HUDEP-2 (cell line): ENCODE measurements around the gene SERPINB4.
"Not testable (repeated sequence)": the region's sequence is repeated elsewhere in the genome, so short reads cannot be mapped to it uniquely, and the experiment has no call there.

Experiments
- DNase-seq, 76 experiments: peaks; one replicate each; lab custom pipeline; 2025; ENCODE audit not compliant: unreplicated experiment in 76 of 76; lab: John Stamatoyannopoulos, UW

SERPINB4 gene

GRCh38 chr18:63644142-63644541, at the start of gene SERPINB4:
SERPINB4 (minus strand) TSS chr18:63644256; CDS start chr18:63643577, 679 bp downstream.
- not testable (repeated sequence) for DNase-seq

- no peak for DNase-seq
Observed at GRCh38 chr18:63689064-63689463, 45.0 kb upstream of the SERPINB4 start.

- no peak for DNase-seq
Observed at GRCh38 chr18:63686871-63687270, 42.8 kb upstream of the SERPINB4 start.

- DNase-seq: no peak
Observed at GRCh38 chr18:63684718-63685117, 40.7 kb upstream of the SERPINB4 start.

- no peak for DNase-seq
Observed at GRCh38 chr18:63683890-63684289, 39.8 kb upstream of the SERPINB4 start.

GRCh38 chr18:63683152-63683551, 39.1 kb upstream of the SERPINB4 start:
- DNase-seq: no peak

- DNase-seq: no peak
Observed at GRCh38 chr18:63681449-63682340, 37.6 kb upstream of the SERPINB4 start.

GRCh38 chr18:63679820-63680606, 36.0 kb upstream of the SERPINB4 start:
- no peak for DNase-seq

- no peak for DNase-seq
Observed at GRCh38 chr18:63677500-63678225, 33.6 kb upstream of the SERPINB4 start.

- DNase-seq: peak in 4 of 76 experiments; percentile 4 to 10 (median 7)
Observed at GRCh38 chr18:63676526-63677323, 32.7 kb upstream of the SERPINB4 start.

- no peak for DNase-seq
Observed at GRCh38 chr18:63664571-63664970, 20.5 kb upstream of the SERPINB4 start.

GRCh38 chr18:63661750-63662149, 17.7 kb upstream of the SERPINB4 start, which contains the start of gene SERPINB3:
SERPINB3 (minus strand) TSS chr18:63661893; CDS start chr18:63661216, 677 bp downstream.
- DNase-seq: not testable (repeated sequence)

- not testable (repeated sequence) for DNase-seq
Observed at GRCh38 chr18:63658920-63659319, 14.9 kb upstream of the SERPINB4 start.

GRCh38 chr18:63650271-63650670, 6.2 kb upstream of the SERPINB4 start:
- DNase-seq: not testable (repeated sequence)

- DNase-seq: no peak
Observed at GRCh38 chr18:63648241-63648640, 4.2 kb upstream of the SERPINB4 start.

GRCh38 chr18:63646936-63647335, 2.9 kb upstream of the SERPINB4 start:
- no peak for DNase-seq

- not testable (repeated sequence) for DNase-seq
Observed at GRCh38 chr18:63644694-63645093, 638 bp upstream of the SERPINB4 start.

GRCh38 chr18:63642668-63643356, 1.2 kb downstream of the SERPINB4 start:
- not testable (repeated sequence) for DNase-seq

GRCh38 chr18:63641157-63641680, 2.8 kb downstream of the SERPINB4 start:
- DNase-seq: not testable (repeated sequence)
